Activated effector memory CD4-positive, alpha-beta T cell treated with anti-CD3 and anti-CD28 coated beads, Interleukin-2, amount 50 U/mL, for 16 hours (primary cell): ENCODE measurements around the gene PKDCC.
"Not testable (repeated sequence)": the region's sequence is repeated elsewhere in the genome, so short reads cannot be mapped to it uniquely, and the experiment has no call there.

ENCODE experiments used
- DNase-seq: peaks from one replicate; pipeline ENCODE4 v3.0.0-alpha.2; 2020

PKDCC gene

DNA sequence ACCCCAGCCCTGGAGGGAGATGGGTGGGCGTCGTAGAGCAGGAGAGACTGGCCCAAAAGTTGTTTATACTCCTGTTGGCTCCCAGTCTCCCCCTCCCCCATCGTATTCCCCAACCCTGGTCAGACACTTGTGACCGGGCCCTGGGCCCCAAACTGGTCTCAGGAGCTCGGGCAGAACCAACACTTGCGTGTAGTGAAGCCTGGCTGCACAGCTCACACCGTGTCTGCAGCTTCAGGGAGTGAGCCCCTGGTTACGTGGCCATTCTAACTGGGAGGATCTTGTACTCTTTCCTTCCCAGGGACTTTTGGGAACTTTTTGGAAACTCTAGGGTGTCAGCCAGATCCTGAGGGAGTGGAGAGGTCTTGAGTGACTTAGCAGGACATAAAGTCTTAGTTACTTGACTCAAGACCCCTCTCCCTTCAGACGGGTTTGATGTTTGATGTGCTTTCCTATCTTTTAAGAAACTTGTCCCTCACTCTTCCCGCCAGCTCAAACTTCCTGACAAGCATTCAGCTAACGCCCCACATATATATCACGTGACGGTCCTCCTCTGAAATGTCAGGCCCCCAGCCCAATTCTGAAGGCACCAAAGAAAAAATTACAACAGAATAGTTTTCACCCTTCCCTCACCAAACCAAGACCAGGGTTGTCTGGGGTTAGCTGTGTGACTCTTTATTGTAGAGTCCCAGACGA lies 2.3 kb downstream of the PKDCC start:
- no peak for DNase-seq

DNA sequence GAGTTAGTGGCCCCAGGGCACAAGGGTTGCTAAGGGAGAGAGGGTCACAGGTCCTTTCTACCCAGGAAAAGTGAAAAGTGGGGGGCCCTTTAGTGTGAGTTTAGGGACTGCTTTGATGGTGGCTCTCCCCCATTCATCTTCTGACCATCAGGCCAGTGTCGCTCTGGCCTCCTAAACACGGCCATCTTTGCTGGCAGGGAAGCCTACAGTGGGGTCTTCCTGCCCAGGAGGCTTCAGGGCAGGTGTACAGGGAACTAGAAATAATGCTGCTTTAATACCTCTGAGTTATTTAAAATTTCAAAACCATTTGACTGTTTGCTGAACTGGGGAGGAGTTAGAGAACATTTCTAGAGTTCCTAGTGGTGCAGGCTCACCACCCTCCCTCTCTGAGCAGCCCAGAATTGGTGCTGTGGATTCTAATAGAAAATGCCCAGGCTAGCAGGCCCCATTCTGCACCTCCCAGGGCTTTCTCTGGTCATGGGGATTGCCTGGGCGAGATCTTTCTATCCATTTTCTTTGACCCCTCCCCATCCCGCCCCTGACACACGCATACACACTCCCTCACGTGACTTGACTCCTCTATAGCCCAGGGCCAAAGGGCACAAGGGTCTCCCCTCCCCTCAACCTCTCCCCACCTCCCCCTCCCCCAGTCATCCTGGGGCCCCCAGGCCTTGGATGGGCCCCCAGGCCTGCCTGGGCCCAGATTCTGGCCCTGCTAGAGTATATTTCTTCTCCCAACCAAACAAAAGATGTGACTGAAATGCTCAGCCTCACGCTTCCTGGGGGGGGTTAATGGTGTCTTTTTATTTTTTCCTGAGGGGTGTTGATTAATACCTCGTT lies 3.1 kb downstream of the PKDCC start:
- DNase-seq = no peak

DNA sequence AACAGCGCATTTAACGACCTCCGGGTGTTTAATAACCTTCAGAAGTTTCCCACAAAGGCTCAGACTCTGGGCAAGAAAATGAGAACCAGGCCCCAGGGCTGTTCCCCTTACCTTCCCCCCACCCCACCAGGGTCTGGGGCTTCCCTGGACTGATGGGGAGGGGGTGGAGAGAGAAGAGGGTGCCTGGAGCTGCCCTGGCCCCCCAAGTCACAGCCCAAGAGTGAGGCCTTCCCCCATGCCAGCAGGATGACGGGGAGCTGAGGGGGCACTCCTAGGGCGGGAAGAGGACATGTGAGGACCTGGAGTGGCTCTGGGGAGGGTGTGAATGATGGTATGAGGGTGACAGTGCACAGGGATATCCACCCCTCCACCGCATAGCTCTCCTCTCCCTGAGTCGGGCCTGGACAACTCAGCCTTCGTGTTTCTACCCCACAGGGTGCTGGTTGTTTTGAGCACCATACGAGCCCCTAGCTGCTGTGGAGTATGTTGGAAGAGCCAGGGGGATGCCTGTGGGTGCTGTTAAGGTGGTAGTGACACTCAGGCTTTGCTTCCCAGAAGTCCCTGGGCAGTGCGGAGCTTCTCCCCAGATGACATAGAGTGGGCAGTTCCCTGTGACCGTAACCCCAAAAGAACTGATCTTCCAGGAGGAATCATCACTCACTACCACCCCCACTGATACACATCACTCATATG lies 3.9 kb downstream of the PKDCC start:
- no peak for DNase-seq

DNA sequence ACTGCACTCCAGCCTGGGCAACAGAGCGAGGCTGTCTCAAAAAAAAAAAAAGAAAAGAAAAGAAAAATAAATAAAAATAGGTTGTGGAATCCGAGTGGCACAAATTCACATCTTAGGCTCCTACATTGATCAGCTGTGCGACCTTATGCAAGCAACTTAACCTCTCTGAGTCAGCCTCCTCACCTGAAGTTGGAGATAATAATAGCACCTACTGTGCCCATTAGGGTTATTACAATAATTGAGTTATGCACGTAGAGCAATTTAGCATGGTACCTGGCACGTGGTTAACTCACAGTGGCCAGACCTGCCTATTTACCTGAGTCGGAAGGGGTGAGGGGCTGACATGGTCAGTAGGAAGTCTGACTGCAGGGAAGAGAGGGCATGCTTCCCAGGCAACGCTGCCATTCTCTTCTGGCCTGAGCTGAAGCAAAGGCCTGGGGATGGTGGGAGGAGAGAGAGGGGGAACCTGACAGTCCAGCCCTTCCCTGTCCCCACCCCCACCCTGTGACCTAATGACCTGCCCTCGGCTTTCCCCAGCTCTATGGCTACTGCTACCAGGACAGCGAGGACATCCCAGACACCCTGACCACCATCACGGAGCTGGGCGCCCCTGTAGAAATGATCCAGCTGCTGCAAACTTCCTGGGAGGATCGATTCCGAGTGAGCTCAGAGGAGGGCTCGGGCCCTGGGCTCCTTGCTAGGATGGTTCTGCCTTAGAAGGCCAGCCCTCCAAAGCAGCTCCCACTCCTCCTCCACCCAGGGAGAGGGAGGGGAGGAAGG lies 5.1 kb downstream of the PKDCC start:
- DNase-seq = no peak

DNA sequence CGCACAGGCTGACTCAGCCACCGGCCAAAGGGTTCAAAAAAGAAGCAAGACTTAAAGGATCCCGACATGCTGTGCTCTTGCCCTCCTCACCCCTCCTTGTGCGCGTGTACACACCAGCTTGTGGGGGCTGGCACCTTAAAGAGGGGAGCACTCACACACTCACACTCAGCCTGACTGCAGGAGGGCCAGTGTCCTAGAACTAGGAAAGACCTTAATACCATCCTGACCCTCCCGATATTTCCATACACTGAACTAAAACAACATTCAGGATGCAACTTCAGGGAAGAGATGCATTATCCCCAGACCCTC lies 5.6 kb downstream of the PKDCC start:
- DNase-seq = no peak

DNA sequence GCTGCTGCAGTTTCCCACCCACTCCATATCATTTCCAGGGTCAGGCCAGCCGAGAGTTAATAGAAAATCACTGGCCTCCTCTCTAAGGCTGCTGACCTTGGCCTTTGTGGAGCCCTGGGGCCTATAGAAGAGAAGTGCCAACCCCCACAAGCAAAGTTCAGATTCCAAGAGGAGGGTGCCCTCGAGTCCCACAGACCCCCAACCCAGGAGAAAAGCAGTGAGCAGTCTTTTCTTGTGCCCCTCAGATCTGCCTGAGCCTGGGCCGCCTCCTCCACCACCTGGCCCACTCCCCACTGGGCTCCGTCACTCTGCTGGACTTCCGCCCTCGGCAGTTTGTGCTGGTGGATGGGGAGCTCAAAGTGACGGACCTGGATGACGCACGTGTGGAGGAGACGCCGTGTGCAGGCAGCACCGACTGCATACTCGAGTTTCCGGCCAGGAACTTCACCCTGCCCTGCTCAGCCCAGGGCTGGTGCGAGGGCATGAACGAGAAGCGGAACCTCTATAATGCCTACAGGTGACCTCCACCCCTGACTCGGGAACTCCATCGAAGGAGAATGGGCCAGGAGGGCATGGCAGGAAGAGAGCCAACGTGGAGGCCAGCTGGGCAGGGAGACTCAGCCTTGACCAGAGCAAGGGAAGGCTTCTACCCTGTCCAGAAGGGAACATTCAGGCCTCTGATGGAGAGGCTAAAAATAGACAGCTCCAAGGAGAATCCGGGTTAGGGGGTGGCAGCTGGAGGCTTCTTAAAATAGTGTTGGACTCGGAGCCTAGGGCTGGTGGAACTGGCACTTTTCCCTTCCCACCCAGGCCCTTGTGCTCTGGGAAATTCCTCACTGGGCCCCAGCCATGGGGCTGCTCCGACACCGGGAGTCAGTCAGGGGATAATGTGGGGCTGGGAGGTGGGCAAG lies 6.2 kb downstream of the PKDCC start:
- no peak for DNase-seq

DNA sequence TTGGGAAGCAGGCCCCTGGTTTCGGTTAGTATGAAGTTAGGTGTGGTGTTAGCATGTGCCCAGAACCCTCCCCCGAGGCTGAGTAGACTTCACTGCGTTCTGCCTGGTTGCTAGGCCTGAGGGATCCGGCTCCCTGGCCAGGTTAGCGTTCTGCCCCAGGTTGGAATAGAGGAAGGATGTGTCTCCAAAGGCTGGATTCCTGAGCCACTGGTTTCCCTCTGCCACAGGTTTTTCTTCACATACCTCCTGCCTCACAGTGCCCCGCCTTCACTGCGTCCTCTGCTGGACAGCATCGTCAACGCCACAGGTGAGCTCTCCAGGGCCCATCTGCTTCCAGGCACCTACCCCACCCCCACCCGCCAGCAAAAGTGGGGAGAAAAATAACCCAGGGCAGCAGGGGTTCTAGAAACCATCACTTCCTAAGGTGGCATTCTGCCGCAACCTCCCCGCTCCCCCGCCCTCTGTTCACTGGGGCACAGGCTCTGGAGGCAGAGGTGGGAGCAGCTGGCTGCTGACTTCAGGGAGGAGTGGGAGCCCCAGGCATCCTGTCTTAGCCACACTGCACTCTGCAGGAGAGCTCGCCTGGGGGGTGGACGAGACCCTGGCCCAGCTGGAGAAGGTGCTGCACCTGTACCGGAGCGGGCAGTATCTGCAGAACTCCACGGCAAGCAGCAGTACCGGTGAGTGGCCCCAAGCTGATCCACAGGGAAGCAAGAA lies 7.1 kb downstream of the PKDCC start:
- DNase-seq = no peak

DNA sequence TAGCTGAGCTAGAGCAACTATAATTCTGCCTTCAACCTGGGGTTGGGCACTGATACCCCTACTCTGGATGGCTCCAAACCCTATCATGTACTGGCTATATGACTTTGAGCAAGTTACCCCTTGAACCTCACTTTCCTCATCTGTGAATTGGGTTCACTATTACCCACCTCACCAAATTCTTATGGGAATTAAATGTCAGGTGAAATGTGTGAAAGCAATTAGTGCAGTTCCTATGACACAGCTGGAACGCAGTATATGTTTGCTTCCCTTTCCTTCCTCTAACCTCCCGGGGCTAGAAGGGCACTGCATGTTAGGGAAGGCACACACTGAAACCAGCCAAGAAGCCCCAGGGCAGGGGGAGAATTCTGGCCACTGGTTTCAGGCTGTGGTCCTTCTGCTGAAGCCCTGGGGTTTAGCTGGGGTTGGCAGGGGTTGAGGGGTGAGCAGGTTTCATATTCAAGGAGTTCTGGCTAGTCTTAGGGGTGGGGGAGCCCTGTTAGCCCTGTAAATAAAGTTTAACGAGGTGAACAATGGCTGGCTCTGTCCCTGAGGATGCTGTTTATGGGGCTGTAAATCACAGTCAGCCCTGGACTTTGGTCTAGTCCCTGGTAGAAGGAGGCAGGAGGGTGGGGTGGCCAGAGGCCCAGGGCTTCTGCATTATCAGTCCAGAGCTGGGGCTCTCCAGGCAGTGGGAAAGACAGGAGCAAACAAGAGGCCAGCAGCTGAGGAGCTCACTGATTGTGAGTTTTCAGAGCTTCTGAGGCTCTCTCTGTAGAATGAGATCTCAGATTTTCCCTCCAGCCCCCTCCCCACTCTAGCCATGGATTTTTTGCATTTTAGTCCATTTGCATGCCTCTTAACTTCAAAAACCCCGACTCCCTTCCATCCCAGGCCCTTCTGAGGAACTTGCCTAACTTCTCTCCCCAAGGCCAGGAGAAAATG lies 8.0 kb downstream of the PKDCC start:
- no peak for DNase-seq

DNA sequence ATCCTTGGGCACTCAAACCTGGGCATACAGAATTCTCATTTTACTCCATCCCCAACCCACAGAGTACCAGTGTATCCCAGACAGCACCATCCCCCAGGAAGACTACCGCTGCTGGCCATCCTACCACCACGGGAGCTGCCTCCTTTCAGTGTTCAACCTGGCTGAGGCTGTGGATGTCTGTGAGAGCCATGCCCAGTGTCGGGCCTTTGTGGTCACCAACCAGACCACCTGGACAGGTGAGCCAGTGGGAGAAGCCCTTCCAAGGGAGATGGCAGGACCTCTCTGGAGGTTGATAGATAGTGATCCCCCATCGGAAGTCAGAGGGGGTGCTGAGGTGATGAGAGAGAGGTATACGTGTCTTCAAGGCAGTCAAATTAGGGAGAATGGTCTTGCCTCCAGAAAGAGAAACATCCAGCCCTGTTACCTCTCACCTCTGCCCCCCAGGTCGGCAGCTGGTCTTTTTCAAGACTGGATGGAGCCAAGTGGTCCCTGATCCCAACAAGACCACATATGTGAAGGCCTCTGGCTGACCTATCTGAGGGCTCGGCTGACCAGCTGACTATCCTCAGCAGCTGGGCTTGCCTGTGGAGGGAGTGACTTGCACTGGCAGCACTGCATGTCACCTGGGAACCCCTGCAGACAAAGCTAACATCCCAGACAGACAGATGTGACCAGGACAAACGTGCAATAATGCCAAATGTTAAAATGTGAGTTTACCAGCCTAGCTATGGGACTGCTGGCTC lies 9.5 kb downstream of the PKDCC start:
- DNase-seq = no peak

DNA sequence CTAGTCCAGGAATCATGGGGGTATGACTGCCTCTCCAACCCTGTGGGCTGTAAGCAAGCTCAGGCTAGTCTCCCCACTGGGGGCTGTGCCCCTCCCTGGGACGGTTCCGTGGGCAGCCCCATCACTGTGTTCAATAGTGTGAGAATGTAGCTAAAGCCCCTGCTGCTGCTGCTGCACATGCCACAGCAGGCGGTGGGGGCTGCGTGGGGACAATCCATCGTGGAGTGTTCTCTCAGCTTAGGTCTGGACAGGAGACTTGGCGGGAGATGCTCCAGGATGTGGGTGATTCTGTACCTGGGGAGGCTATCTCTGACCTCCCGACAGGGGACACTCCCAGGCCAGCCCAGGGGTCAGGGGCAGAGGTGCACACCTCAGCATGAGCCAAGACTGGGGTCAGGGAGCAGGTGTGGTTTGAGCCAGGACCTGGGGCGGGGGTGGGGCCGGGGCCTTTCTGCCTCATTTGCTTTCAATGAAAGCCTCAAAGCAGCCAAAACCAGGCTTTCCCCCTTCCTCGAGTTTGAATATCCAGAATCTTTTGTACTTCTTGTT lies 10.2 kb downstream of the PKDCC start:
- no peak for DNase-seq

DNA sequence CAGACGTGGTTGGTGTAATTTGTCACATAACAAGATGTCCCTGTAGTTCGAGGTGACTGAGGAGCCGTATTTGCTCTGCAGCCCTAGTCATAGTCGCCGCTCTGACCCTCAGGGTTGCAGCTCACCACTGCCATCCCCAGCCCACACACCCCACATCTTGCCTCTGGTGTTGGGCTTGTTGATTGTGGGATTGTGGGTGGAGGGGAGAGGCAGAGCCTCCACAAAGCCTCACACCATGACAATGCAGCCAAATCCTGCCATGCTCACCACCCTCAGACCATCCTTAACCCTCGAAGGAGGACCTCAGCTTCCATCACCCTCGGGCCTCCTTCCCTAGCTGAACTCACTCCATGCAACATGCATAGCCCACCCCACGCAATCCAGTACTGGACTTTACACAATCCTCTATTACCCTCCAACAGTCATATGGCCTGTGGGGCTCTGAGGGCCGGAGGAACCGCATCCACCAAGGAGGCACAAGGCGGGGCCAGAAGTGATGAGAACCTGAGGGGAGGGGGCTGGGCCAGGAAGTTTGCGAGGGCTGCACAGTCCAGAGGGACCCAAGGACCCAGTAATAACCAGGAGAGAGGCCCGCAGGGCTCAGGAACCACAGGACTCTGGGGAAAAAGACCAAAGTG lies 11.6 kb downstream of the PKDCC start:
- no peak for DNase-seq

DNA sequence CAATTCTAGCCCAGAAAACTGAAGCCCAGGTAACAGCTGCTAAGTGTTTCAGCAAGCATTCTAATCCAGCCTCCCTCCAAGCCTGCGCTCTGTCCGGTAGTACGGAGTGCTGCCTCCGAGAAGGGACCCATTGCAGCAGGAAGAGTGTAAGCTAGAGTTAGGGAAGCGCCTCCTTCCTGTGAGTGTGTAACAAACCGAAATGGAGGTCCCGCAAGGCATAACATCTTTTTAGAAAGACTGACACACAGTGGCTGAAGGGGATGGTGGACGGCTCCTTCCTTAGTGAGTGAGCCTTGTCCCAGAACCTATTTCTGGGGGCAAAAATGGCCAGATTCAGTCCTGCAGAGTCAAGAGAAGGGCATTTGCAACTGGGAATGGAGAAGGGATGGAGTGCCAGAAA lies 12.2 kb downstream of the PKDCC start:
- no peak for DNase-seq

DNA sequence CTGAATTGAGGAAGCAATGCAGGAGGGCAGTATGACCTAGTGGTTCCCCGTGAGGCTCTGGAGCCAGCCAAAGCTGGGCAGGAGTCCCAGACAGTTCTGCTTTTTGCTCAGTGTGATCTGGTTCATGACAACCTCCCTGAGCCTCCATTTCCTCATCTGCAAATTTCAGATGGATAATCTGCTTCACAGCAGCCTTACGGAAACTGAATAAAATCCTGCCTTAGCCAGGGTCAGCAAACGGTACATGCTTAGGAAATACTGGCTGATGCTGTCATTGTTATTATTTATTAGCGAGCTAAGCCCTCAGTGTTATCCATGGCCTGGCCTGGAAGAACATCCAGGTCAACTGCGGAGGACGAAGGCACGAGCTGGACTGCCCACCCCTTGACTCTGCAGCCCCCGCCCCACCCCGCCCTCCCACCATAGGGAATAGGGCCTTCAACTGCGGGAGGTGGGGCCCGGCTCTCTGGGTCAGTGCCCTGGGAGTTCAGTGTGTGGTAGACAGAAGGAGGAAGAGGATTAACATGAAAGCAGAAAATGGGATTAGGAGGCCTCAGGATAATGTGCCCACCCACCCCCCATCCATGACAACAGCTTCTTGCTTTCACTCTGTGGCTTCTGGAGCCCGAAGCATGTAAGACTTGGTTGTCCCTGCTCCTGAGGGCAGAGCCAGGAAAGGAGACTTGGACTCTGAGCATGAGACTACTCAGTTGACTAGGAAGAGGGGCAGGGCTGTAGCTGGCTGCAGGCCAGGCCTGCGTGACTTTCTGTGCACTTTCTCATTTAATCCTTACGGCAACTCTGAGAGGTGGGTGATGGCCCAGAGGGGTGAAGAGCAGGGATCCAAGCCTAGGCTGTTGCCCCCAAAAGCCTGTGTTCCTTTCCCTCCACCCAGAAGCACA lies 13.1 kb downstream of the PKDCC start:
- DNase-seq = no peak

DNA sequence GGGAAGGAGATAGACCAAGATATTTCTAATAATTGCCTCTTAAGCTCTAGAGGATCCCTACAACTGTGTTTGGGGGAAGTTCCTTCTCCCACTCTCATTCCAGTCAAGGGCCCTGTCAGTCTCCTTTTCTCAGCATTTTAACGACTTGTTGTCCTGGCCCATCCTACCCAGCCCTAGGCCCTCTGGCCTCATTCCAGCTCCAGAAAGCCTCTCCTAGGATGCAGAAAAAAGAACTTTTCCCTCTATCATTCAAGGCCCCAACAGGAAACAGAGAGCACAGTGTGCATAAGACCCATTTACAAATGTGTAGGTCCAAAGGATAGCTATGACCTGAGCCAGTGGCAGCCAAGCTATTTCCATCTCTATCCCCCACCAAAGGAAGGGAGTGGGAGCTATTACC lies 14.0 kb downstream of the PKDCC start:
- DNase-seq = no peak

DNA sequence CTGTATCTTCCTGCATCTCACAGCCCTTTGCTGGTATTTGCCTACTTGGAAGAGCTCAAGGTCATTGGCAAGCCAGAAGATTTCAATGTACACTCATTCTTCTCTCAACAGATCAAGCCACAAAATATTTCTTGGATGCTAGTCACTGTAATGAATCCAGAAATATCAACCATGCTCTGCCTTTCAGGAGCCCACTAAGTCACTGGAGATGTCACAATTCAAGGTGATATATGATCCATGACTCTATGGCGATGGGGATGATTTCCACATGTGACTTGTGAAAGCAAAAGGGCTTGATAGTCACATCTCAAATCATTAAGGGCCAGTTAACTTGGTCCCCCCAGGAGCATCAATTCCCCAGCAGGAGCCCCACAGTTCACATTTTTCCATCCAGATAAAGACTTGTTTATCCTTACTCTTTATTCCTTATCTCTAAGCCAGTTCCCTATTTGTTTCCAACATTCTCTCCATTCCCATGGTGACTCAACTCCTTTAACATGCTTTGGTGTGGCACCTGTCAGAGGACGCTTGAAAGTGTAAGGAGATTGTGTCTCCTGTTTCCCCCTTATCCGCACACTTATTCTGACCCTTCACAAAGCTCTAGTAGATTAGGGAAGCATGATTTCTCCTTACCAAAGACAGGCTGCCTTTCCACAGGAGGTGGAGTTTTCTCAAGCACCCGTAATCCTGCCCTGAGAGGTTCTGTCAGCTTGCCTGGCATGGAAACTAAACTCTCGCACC lies 15.8 kb downstream of the PKDCC start:
- DNase-seq = no peak

DNA sequence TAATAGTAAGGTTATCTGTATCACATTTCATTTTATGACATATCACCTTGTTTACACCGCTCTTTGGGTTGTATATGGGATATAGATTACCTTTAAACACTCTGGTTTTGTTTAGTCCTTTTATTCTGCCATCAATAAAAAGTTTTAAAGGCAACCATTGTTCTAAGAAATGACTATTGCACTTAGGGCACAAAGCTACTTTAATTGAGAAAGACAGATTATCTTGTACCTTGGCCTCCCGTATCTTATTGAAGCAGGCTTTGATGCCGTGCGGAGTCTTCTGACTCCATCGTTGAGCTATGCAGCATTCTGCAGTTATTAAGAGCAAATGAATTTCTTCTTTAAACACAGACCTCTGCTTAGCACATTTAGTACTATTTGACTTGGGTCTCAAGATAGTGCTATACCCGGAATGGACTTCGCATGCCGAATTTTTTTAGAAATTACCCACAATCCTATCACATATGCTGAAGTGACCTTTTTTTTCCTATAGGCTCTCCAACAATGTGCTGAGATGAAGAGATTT lies 16.7 kb downstream of the PKDCC start:
- DNase-seq = no peak

DNA sequence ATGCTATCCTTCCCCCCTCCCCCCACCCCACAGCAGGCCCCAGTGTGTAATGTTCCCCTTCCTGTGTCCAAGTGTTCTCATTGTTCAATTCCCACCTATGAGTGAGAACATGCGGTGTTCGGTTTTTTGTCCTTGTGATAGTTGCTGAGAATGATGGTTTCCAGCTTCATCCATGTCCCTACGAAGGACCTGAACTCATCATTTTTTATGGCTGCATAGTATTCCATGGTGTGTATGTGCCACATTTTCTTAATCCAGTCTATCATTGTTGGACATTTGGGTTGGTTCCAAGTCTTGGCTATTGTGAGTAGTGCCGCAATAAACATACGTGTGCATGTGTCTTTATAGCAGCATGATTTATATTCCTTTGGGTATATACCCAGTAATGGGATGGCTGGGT lies 17.9 kb downstream of the PKDCC start:
- not testable (repeated sequence) for DNase-seq
